ENCODE data around the gene GALNTL6.
"Not testable (repeated sequence)": the region's sequence is repeated elsewhere in the genome, so short reads cannot be mapped to it uniquely, and the experiment has no call there.

The GALNTL6 gene

GRCh38 chr4:172899861-172900260 lies 1086.7 kb downstream of the GALNTL6 start:
- H3K36me3 ChIP-seq (ENCODE audit: control insufficient read depth in 4 of 4, insufficient read depth in 4 of 4, low read length in 3 of 4): no peaks in the 10 kb centered on the region
- DNase-seq: no peak
- no peaks in the 10 kb centered on the region for H3K27me3 ChIP-seq (replicated peaks in 2 of 5; ENCODE audit: control insufficient read depth in 4 of 5, insufficient read depth in 5 of 5, low read length in 4 of 5)
- 100% methylated on average over 3 of the region's 4 CpGs for WGBS (ENCODE audit: insufficient coverage)
- H3K27ac ChIP-seq (ENCODE audit: insufficient read depth in 1 of 2, low read depth in 1 of 2, low read length in 2 of 2, poor library complexity in 1 of 2, severe bottlenecking in 2 of 2): no peak overlapping the region
- ChIA-PET POLR2A (no interaction called here), CTCF (no interaction called here)
- peaks cover 0 to 13% (median 5%) of the 10 kb centered on the region in 5 experiments for H3K9me3 ChIP-seq (ENCODE audit: control extremely low read depth in 1 of 5, control insufficient read depth in 4 of 5, insufficient read depth in 2 of 5, low read depth in 1 of 5, low read length in 4 of 5)
- H3K4me1 ChIP-seq (ENCODE audit: control extremely low read depth in 1 of 4, control insufficient read depth in 4 of 4, insufficient read depth in 4 of 4, low read length in 3 of 4): no peaks in the 10 kb centered on the region
- H3K4me3 ChIP-seq (ENCODE audit: control insufficient read depth in 1 of 7, extremely low read depth in 1 of 7, insufficient read depth in 4 of 7, low read depth in 2 of 7, low read length in 6 of 7): no peak overlapping the region

- Histone ChIP-seq H3K27ac (ENCODE audit: insufficient read depth in 1 of 2, low read depth in 1 of 2, low read length in 2 of 2, poor library complexity in 1 of 2, severe bottlenecking in 2 of 2) (no peak overlapping the region), H3K4me1 (ENCODE audit: control extremely low read depth in 1 of 4, control insufficient read depth in 4 of 4, insufficient read depth in 4 of 4, low read length in 3 of 4) (no peaks in the 10 kb centered on the region), H3K9me3 (ENCODE audit: control extremely low read depth in 1 of 5, control insufficient read depth in 4 of 5, insufficient read depth in 2 of 5, low read depth in 1 of 5, low read length in 4 of 5) (peaks cover 0 to 12% (median 5%) of the 10 kb centered on the region in 5 experiments), H3K27me3 (replicated peaks in 2 of 5; ENCODE audit: control insufficient read depth in 4 of 5, insufficient read depth in 5 of 5, low read length in 4 of 5) (no peaks in the 10 kb centered on the region), H3K4me3 (ENCODE audit: control insufficient read depth in 1 of 7, extremely low read depth in 1 of 7, insufficient read depth in 4 of 7, low read depth in 2 of 7, low read length in 6 of 7) (no peak overlapping the region), H3K36me3 (ENCODE audit: control insufficient read depth in 4 of 4, insufficient read depth in 4 of 4, low read length in 3 of 4) (no peaks in the 10 kb centered on the region)
- WGBS (ENCODE audit: insufficient coverage): 92% methylated on average over 4 of the region's 4 CpGs
- no peak for DNase-seq
- ChIA-PET CTCF (no interaction called here), POLR2A (no interaction called here)
These were observed 1087.7 kb downstream of the GALNTL6 start for GRCh38 chr4:172900900-172901299.

- H3K36me3 ChIP-seq (ENCODE audit: control insufficient read depth in 4 of 4, insufficient read depth in 4 of 4, low read length in 3 of 4); POLR2A ChIA-PET; CTCF ChIA-PET; H3K4me1 ChIP-seq (ENCODE audit: control extremely low read depth in 1 of 4, control insufficient read depth in 4 of 4, insufficient read depth in 4 of 4, low read length in 3 of 4); H3K27ac ChIP-seq (ENCODE audit: insufficient read depth in 1 of 2, low read depth in 1 of 2, low read length in 2 of 2, poor library complexity in 1 of 2, severe bottlenecking in 2 of 2); H3K9me3 ChIP-seq (ENCODE audit: control extremely low read depth in 1 of 5, control insufficient read depth in 4 of 5, insufficient read depth in 2 of 5, low read depth in 1 of 5, low read length in 4 of 5); H3K4me3 ChIP-seq (ENCODE audit: control insufficient read depth in 1 of 7, extremely low read depth in 1 of 7, insufficient read depth in 4 of 7, low read depth in 2 of 7, low read length in 6 of 7); DNase-seq; H3K27me3 ChIP-seq (replicated peaks in 2 of 5; ENCODE audit: control insufficient read depth in 4 of 5, insufficient read depth in 5 of 5, low read length in 4 of 5): not testable (repeated sequence)
- 98% methylated on average over 7 of the region's 8 CpGs for WGBS (ENCODE audit: insufficient coverage)
These were observed 1099.3 kb downstream of the GALNTL6 start for GRCh38 chr4:172912468-172912867.

- H3K4me1 ChIP-seq (ENCODE audit: control extremely low read depth in 1 of 4, control insufficient read depth in 4 of 4, insufficient read depth in 4 of 4, low read length in 3 of 4); H3K27ac ChIP-seq (ENCODE audit: insufficient read depth in 1 of 2, low read depth in 1 of 2, low read length in 2 of 2, poor library complexity in 1 of 2, severe bottlenecking in 2 of 2); CTCF ChIA-PET; H3K36me3 ChIP-seq (ENCODE audit: control insufficient read depth in 4 of 4, insufficient read depth in 4 of 4, low read length in 3 of 4); DNase-seq; POLR2A ChIA-PET; H3K4me3 ChIP-seq (ENCODE audit: control insufficient read depth in 1 of 7, extremely low read depth in 1 of 7, insufficient read depth in 4 of 7, low read depth in 2 of 7, low read length in 6 of 7); H3K9me3 ChIP-seq (ENCODE audit: control extremely low read depth in 1 of 5, control insufficient read depth in 4 of 5, insufficient read depth in 2 of 5, low read depth in 1 of 5, low read length in 4 of 5); H3K27me3 ChIP-seq (replicated peaks in 2 of 5; ENCODE audit: control insufficient read depth in 4 of 5, insufficient read depth in 5 of 5, low read length in 4 of 5): not testable (repeated sequence)
- no CpG with 5 or more reads among the region's 3 CpGs for WGBS (ENCODE audit: insufficient coverage)
These were observed 1104.2 kb downstream of the GALNTL6 start for GRCh38 chr4:172917403-172917802.

- no peak for DNase-seq
- H3K9me3 ChIP-seq (ENCODE audit: control extremely low read depth in 1 of 5, control insufficient read depth in 4 of 5, insufficient read depth in 2 of 5, low read depth in 1 of 5, low read length in 4 of 5): no peaks in the 10 kb centered on the region
- H3K27me3 ChIP-seq (replicated peaks in 2 of 5; ENCODE audit: control insufficient read depth in 4 of 5, insufficient read depth in 5 of 5, low read length in 4 of 5): no peaks in the 10 kb centered on the region
- POLR2A ChIA-PET: no interaction called here
- CTCF ChIA-PET: no interaction called here
- no peak overlapping the region for H3K4me3 ChIP-seq (ENCODE audit: control insufficient read depth in 1 of 7, extremely low read depth in 1 of 7, insufficient read depth in 4 of 7, low read depth in 2 of 7, low read length in 6 of 7)
- H3K4me1 ChIP-seq (ENCODE audit: control extremely low read depth in 1 of 4, control insufficient read depth in 4 of 4, insufficient read depth in 4 of 4, low read length in 3 of 4): no peaks in the 10 kb centered on the region
- H3K27ac ChIP-seq (ENCODE audit: insufficient read depth in 1 of 2, low read depth in 1 of 2, low read length in 2 of 2, poor library complexity in 1 of 2, severe bottlenecking in 2 of 2): no peak overlapping the region
- no CpG with 5 or more reads among the region's 5 CpGs for WGBS (ENCODE audit: insufficient coverage)
- H3K36me3 ChIP-seq (ENCODE audit: control insufficient read depth in 4 of 4, insufficient read depth in 4 of 4, low read length in 3 of 4): no peaks in the 10 kb centered on the region
These were observed 1106.1 kb downstream of the GALNTL6 start for GRCh38 chr4:172919269-172919668.

GRCh38 chr4:172927096-172927814 lies 1114.1 kb downstream of the GALNTL6 start:
- no peak overlapping the region for H3K27ac ChIP-seq (ENCODE audit: insufficient read depth in 1 of 2, low read depth in 1 of 2, low read length in 2 of 2, poor library complexity in 1 of 2, severe bottlenecking in 2 of 2)
- H3K27me3 ChIP-seq (replicated peaks in 2 of 5; ENCODE audit: control insufficient read depth in 4 of 5, insufficient read depth in 5 of 5, low read length in 4 of 5): no peaks in the 10 kb centered on the region
- CTCF ChIA-PET: no interaction called here
- H3K4me1 ChIP-seq (ENCODE audit: control extremely low read depth in 1 of 4, control insufficient read depth in 4 of 4, insufficient read depth in 4 of 4, low read length in 3 of 4): no peaks in the 10 kb centered on the region
- H3K36me3 ChIP-seq (ENCODE audit: control insufficient read depth in 4 of 4, insufficient read depth in 4 of 4, low read length in 3 of 4): no peaks in the 10 kb centered on the region
- WGBS (ENCODE audit: insufficient coverage): 91% methylated on average over 4 of the region's 5 CpGs
- no peak for DNase-seq
- H3K9me3 ChIP-seq (ENCODE audit: control extremely low read depth in 1 of 5, control insufficient read depth in 4 of 5, insufficient read depth in 2 of 5, low read depth in 1 of 5, low read length in 4 of 5): no peaks in the 10 kb centered on the region
- H3K4me3 ChIP-seq (ENCODE audit: control insufficient read depth in 1 of 7, extremely low read depth in 1 of 7, insufficient read depth in 4 of 7, low read depth in 2 of 7, low read length in 6 of 7): no peak overlapping the region
- POLR2A ChIA-PET: no interaction called here

- ChIA-PET CTCF (no interaction called here), POLR2A (no interaction called here)
- H3K4me1 ChIP-seq (ENCODE audit: control extremely low read depth in 1 of 4, control insufficient read depth in 4 of 4, insufficient read depth in 4 of 4, low read length in 3 of 4): no peaks in the 10 kb centered on the region
- H3K36me3 ChIP-seq (ENCODE audit: control insufficient read depth in 4 of 4, insufficient read depth in 4 of 4, low read length in 3 of 4): no peaks in the 10 kb centered on the region
- no peak overlapping the region for H3K4me3 ChIP-seq (ENCODE audit: control insufficient read depth in 1 of 7, extremely low read depth in 1 of 7, insufficient read depth in 4 of 7, low read depth in 2 of 7, low read length in 6 of 7)
- H3K27ac ChIP-seq (ENCODE audit: insufficient read depth in 1 of 2, low read depth in 1 of 2, low read length in 2 of 2, poor library complexity in 1 of 2, severe bottlenecking in 2 of 2): no peak overlapping the region
- H3K9me3 ChIP-seq (ENCODE audit: control extremely low read depth in 1 of 5, control insufficient read depth in 4 of 5, insufficient read depth in 2 of 5, low read depth in 1 of 5, low read length in 4 of 5): no peaks in the 10 kb centered on the region
- no peak for DNase-seq
- no peaks in the 10 kb centered on the region for H3K27me3 ChIP-seq (replicated peaks in 2 of 5; ENCODE audit: control insufficient read depth in 4 of 5, insufficient read depth in 5 of 5, low read length in 4 of 5)
These were observed 1115.1 kb downstream of the GALNTL6 start for GRCh38 chr4:172928347-172928746.

All from common myeloid progenitor, CD34-positive (primary cell).